PFSK-1 (cell line): ENCODE data around the gene IER3.

Source experiments
- POLR2AphosphoS5 ChIP-seq: IDR thresholded peaks from 2 replicates; pipeline ENCODE4 v1.6.1; 2012; ENCODE audit warnings: low read depth, mild to moderate bottlenecking, control low read depth, low read length, moderate library complexity
- REST ChIP-seq, 2 experiments: IDR thresholded peaks; 2 replicates each; pipeline versions ENCODE4 v1.6.1 to v1.8.0; 2011 to 2012; ENCODE audit warnings: low read depth in 2 of 2, low read length in 2 of 2, control low read depth in 1 of 2, inconsistent platforms in 1 of 2, mild to moderate bottlenecking in 1 of 2, moderate library complexity in 1 of 2; ENCODE audit not compliant: insufficient read depth in 1 of 2
- SIN3A ChIP-seq: IDR thresholded peaks from 2 replicates; pipeline ENCODE4 v1.6.1; 2012; ENCODE audit warnings: mild to moderate bottlenecking, low read length, moderate library complexity, borderline replicate concordance; ENCODE audit not compliant: insufficient read depth
- TAF1 ChIP-seq: IDR thresholded peaks from 2 replicates; pipeline ENCODE4 v1.6.1; 2012; ENCODE audit warnings: low read length, control low read depth, borderline replicate concordance; ENCODE audit not compliant: insufficient read depth

GRCh38 chr6:30792786-30793185 lies 48.4 kb upstream of the IER3 start:
- TF ChIP-seq POLR2AphosphoS5 (no peak), REST (IDR thresholded peaks at IDR 0.05; ENCODE audit: insufficient read depth in 1 of 2, low read depth in 2 of 2, low read length in 2 of 2) (no peak), SIN3A (no peak), TAF1 (no peak)
